Measurements from ENCODE around the gene MYO3B.
"Not testable (repeated sequence)": the region's sequence is repeated elsewhere in the genome, so short reads cannot be mapped to it uniquely, and the experiment has no call there.

MYO3B gene

DNA sequence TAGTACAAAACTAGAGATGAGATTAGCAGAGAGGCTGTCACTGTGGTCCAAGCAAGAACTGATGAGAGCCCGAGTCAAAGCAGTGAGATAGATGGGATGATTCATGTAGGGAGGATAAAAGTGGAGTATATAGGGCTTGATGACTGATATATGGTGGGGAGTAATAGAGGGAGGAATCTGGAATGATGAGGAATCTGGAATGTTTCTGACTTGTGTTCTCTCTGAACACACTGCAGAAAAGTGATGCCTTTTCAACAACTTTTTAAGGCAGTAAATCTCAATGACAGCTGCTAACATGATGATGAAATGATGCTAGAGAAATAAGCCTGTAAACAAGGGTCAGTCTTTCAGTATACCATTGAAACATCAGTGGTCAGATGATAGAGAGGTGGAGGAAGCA lies 393.7 kb downstream of the MYO3B start:
- DNase-seq (ENCODE audit: low spot score): no peak

DNA sequence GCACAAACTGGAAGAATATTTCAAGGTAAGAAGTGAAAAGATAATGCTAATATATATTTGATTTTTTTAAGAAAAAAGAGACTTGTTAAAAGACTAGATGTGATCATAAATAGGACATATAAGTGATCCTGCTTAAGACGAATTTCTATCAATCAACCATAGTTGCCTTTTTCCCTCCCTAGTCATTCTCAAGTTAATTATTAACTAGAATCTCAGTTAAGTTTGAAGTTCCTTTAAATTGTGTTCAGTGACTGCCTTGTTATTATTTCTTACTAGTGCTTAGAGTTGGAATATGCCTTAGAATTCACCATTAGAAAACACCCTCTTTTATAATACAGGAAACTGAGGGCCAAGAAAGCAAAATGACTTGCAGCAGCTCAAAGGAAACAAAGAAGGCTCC lies 395.7 kb downstream of the MYO3B start:
- DNase-seq (ENCODE audit: low spot score): no peak

DNA sequence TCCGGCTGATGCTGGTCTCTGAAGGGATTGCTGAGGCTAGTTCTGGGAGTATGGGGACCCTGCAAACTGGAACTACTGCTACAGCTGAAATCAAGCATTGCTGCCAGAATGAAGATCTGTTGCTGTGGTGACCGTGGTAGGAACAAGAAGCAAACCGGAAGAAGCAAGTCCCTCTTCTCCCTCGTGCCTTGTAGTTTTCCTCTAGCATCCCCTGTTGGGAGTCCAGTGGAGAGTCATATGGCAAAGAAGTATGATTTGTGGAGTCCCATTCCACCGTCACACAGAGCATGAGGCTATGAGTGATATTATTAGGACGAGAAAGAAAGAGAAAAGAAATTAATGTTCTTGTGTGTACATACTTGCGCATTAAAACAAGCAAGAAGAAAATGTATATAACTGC lies 398.3 kb downstream of the MYO3B start:
- DNase-seq (ENCODE audit: low spot score): no peak

GRCh38 chr2:170577356-170577755 lies 399.4 kb downstream of the MYO3B start:
- no peak for DNase-seq (ENCODE audit: low spot score)

DNA sequence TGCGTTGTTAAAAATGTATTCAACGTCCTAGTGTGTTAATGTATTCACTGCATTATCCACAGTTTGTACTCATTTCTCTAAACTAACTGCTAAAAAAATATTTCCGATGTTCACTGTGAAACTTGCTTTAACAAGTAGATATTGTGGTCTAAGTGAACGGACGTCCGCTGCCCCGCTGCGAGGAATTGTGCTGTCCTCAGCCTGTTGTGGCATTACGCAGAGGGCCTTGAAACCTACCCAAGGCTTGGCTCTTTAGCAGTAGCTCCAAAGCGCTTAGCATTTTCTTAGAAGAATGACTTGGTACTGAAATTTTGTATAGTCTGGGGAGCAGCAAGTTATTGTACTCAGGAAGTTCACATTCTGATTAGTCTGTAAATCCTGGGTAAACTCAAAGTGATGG lies 400.7 kb downstream of the MYO3B start:
- no peak for DNase-seq (ENCODE audit: low spot score)

GRCh38 chr2:170579511-170579910 lies 401.6 kb downstream of the MYO3B start:
- no peak for DNase-seq (ENCODE audit: low spot score)

DNA sequence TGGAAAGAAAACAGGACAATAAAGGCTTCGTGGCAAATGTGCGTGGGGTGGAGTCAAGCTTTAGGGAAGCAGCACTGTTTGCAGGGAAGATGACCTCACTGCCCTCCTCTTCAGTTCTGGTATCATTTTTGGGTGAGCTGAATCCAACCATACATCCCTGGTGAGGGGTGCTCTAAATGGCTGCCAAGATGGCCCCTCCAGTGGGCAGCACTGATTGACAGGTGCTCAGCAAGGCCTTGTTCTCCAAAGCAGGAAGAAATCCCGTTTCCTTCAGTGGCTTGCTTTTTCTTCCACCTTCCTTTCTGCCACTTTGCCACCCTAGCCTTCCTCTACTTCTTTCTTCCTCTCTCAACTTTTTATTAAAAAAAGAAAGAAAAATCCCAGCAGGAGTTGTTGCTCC lies 404.4 kb downstream of the MYO3B start:
- DNase-seq (ENCODE audit: low spot score): no peak

- DNase-seq (ENCODE audit: low spot score): no peak
Observed at GRCh38 chr2:170582751-170583463, 405.0 kb downstream of the MYO3B start.

- no peak for DNase-seq (ENCODE audit: low spot score)
Observed at GRCh38 chr2:170585067-170585466, 407.1 kb downstream of the MYO3B start.

- DNase-seq (ENCODE audit: low spot score): no peak
Observed at GRCh38 chr2:170586571-170587095, 408.7 kb downstream of the MYO3B start.

- no peak for DNase-seq (ENCODE audit: low spot score)
Observed at GRCh38 chr2:170587117-170587516, 409.2 kb downstream of the MYO3B start.

GRCh38 chr2:170587922-170588321 lies 410.0 kb downstream of the MYO3B start:
- no peak for DNase-seq (ENCODE audit: low spot score)

GRCh38 chr2:170588729-170589128 lies 410.8 kb downstream of the MYO3B start:
- no peak for DNase-seq (ENCODE audit: low spot score)

DNA sequence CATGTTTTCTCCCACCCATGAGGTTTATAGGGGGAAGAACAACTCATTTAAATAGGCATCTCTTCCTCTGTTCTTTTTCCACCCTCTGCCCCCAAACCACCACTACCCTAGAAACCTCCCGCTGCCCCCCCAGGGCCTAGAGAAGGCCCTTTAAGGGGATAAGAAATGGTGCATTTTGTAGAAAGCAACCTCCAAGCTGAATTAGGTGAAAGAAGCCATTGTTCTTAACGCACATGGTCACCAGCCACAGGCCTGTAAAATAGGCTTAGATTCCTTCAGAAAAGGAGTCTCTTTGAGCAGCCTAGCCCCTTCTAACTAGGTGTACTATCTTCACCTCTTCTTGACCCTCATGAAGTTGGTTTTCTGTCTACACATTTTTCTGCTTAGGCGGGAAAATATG lies 418.6 kb downstream of the MYO3B start:
- DNase-seq (ENCODE audit: low spot score): no peak

- DNase-seq (ENCODE audit: low spot score): no peak
Observed at GRCh38 chr2:170598067-170598395, 420.1 kb downstream of the MYO3B start.

- no peak for DNase-seq (ENCODE audit: low spot score)
Observed at GRCh38 chr2:170601489-170601888, 423.5 kb downstream of the MYO3B start.

DNA sequence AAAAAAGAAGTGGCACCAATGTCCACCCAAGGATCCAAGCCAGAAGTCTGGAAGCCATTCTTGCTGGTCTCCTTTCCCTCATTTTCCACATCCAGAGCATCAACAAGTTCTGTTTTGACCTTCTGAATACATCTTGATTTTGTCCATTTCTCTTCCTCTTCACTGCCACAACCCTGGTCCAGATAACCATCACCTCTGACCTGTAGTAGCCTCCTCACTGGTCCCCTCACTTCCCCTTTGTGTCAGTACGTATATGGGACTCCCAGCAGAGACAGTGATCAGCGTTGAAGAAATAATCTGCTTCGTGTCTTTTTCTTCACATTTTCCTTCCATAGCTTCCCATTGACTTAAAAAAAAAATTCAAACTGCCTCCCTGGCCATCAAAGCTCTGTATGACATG lies 427.9 kb downstream of the MYO3B start:
- no peak for DNase-seq (ENCODE audit: low spot score)

GRCh38 chr2:170607171-170607570 lies 429.2 kb downstream of the MYO3B start:
- DNase-seq (ENCODE audit: low spot score): no peak

DNA sequence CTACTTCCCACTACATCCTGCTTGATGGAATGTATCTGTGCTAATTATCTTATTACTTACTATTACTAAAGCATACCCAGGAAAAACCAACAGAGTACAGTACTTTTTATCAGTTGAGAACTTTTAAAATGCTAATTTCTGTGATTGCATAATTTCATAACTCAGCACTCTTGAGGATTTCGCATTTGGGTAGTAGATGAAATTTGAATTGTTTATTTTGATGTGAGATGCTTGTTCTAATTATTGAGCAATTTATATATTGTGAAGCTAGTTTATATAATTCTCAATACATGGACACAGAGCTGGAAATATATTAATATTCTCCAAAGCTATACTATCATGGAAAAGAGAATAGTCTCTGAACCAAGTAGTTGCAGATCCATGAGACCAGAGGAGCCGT lies 432.7 kb downstream of the MYO3B start:
- DNase-seq (ENCODE audit: low spot score): no peak

DNA sequence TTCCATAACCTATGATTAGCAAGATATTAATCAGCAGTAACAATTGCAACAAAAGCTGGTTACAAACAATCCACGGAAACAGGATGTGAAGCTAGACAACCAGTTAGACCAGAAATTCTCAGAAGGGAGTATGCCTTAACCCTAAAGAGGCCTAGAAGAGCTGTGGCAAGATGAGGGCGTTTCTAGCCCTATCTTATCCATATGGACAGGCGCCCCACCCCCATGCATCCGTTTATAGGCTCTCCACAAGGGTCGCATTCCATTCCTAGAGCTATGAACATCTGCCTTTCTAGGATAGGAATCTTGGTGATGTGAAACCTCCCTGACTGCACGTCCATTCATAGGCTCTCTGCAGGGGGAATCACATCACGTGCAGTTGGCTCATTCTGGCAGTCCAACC lies 441.0 kb downstream of the MYO3B start:
- not testable (repeated sequence) for DNase-seq (ENCODE audit: low spot score)

- not testable (repeated sequence) for DNase-seq (ENCODE audit: low spot score)
Observed at GRCh38 chr2:170635094-170635493, 457.1 kb downstream of the MYO3B start.

GRCh38 chr2:170639635-170640034 lies 461.7 kb downstream of the MYO3B start:
- DNase-seq (ENCODE audit: low spot score): no peak

DNA sequence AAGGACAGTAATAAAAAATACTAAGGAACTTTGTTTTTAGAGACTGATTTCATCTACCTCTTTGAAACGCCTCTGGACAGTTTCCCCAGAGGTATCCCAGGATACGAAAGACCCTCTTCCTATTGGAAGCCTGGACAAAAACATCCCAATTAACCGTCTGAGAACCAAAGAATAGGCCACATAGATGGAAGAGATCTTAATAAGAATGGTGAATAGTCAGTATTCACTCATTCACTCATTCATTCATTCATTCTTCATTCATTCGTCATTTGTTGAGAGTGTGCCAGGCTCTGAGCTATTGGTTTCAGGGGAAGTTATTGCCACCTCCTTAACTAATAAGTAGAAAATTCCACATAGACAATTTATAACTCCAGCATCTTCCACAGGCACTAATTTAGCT lies 464.0 kb downstream of the MYO3B start:
- DNase-seq (ENCODE audit: low spot score): no peak

DNA sequence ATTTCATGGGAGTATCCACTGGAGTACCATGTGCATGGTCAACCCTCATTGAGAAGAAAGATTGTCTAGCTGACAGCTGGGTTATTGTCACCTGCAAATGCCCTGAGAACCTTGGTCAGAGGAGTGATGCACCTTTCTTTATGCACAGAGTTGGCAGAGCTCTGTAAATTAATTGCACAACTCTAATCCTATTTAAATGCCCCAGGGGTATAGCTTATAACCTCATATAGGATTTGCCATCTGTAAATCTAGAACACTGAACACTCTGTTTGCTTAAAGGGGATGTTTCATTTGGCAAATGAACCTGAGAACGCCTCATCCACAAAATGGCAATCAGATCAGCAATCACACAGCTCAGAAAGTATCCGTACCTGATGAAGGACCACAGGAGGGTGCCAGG lies 465.4 kb downstream of the MYO3B start:
- no peak for DNase-seq (ENCODE audit: low spot score)

Data from hematopoietic multipotent progenitor cell treated with erythropoietin and hydrocortisone succinate and interleukin-3 and kit ligand, for 15 days (in vitro differentiated cells).